ENCODE results near the gene MYH2.

The MYH2 gene

DNA sequence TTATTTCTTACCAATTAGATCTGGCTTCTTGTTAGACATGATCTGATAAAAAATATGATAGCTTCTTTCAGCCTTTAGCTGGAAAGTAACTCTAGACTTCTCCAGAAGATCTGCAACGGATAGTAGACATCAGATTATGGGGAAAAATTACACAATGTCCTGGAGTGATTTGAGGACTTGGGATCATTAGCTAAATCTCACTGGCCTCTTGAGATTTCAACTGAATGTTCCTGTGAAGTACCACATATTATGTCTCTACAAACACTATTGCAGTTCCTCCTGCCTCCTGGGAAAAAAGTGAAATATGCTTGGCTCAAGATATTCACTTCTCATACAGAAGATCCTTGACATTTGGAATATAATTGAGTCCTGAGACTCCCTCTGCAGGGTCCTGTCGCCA is 36.6 kb downstream of the MYH2 start:
- Histone ChIP-seq H3K36me3 (ENCODE audit: low read depth) (no peaks in the 10 kb centered on the region), H3K9me3 (ENCODE audit: severe bottlenecking) (no peaks in the 10 kb centered on the region), H3K4me1 (ENCODE audit: insufficient read depth, poor library complexity, severe bottlenecking) (no peaks in the 10 kb centered on the region), H3K27ac (ENCODE audit: poor library complexity, severe bottlenecking) (no peak overlapping the region), H3K4me3 (ENCODE audit: severe bottlenecking) (no peak overlapping the region), H3K27me3 (ENCODE audit: insufficient read depth, poor library complexity, severe bottlenecking) (peaks cover 20% of the 10 kb centered on the region)
- DNase-seq (ENCODE audit: low spot score) (no peak), ATAC-seq (ENCODE audit: low read depth) (no peak)
- TF ChIP-seq, protein P1, sequence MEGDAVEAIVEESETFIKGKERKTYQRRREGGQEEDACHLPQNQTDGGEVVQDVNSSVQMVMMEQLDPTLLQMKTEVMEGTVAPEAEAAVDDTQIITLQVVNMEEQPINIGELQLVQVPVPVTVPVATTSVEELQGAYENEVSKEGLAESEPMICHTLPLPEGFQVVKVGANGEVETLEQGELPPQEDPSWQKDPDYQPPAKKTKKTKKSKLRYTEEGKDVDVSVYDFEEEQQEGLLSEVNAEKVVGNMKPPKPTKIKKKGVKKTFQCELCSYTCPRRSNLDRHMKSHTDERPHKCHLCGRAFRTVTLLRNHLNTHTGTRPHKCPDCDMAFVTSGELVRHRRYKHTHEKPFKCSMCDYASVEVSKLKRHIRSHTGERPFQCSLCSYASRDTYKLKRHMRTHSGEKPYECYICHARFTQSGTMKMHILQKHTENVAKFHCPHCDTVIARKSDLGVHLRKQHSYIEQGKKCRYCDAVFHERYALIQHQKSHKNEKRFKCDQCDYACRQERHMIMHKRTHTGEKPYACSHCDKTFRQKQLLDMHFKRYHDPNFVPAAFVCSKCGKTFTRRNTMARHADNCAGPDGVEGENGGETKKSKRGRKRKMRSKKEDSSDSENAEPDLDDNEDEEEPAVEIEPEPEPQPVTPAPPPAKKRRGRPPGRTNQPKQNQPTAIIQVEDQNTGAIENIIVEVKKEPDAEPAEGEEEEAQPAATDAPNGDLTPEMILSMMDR (IDR thresholded peaks at IDR 0.05; ENCODE audit: poor library complexity, severe bottlenecking) = no peak

DNA sequence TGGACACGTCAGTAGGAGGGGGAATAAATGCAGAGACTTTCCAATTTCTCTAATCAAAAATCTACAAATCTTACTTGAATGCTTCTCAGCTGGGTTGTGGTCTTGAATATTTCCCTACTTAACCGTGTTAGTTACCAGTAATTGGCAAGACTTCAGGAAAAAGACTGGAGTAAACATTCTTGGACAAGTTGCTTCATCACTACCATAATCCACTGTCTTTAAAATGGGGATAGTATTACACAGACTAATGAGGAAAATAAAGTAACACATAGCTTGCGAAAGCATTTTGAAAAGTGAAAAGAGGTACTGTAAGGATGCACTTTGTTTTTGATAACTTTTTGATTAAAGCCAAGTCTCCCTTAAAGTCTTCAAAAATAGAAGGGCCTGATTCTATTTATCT is 49.5 kb downstream of the MYH2 start:
- no peaks in the 10 kb centered on the region for H3K36me3 ChIP-seq (ENCODE audit: low read depth)
- no peak for ATAC-seq (ENCODE audit: low read depth)
- H3K4me3 ChIP-seq (ENCODE audit: severe bottlenecking) = no peak overlapping the region
- TF ChIP-seq, protein P1 (IDR thresholded peaks at IDR 0.05; ENCODE audit: poor library complexity, severe bottlenecking) = no peak
- H3K9me3 ChIP-seq (ENCODE audit: severe bottlenecking) = no peaks in the 10 kb centered on the region
- no peak for DNase-seq (ENCODE audit: low spot score)
- H3K27me3 ChIP-seq (ENCODE audit: insufficient read depth, poor library complexity, severe bottlenecking) = peaks cover 7% of the 10 kb centered on the region
- no peak overlapping the region for H3K27ac ChIP-seq (ENCODE audit: poor library complexity, severe bottlenecking)
- no peaks in the 10 kb centered on the region for H3K4me1 ChIP-seq (ENCODE audit: insufficient read depth, poor library complexity, severe bottlenecking)

DNA sequence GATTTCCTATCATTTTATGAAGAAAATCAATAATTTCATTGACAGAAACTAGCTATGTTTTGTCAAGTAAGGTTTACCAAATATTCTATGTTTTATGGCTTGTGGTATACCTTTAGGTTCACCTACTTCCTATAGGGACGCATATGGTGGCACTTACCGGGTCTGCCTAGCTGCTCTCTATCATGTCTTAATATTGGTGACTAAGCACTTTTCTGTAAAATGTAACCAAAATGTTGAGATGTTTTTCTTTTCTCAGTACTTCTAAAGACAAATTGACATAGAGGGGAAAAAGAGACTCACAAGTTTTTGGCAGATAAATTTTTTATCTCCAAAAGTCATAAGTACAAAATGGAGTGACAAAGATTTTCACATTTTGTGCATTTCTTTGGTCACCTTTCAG is 57.5 kb downstream of the MYH2 start:
- H3K36me3 ChIP-seq (ENCODE audit: low read depth) = no peaks in the 10 kb centered on the region
- ATAC-seq (ENCODE audit: low read depth) = no peak
- no peaks in the 10 kb centered on the region for H3K27me3 ChIP-seq (ENCODE audit: insufficient read depth, poor library complexity, severe bottlenecking)

DNA sequence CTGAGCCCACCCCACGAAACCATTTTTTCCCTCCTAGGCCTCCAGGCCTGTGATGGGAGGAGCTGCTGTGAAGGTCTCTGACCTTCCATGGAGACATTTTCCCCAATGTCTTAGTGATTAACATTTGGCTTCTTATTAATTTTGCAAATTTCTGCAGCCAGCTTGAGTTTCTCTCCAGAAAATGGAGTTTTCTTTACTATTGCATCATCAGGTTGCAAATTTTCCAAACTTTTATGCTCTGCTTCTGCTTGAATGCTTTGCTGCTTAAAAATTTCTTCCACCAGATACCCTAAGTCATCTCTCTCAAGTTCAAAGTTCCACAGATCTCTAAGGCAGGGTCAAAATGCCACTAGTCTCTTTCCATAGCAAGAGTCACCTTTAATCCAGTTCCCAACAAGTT is 67.2 kb downstream of the MYH2 start:
- H3K4me1 ChIP-seq (ENCODE audit: insufficient read depth, poor library complexity, severe bottlenecking) = no peaks in the 10 kb centered on the region
- H3K27me3 ChIP-seq (ENCODE audit: insufficient read depth, poor library complexity, severe bottlenecking) = no peaks in the 10 kb centered on the region
- H3K36me3 ChIP-seq (ENCODE audit: low read depth) = no peaks in the 10 kb centered on the region
- no peaks in the 10 kb centered on the region for H3K9me3 ChIP-seq (ENCODE audit: severe bottlenecking)
- TF ChIP-seq, protein P1 (IDR thresholded peaks at IDR 0.05; ENCODE audit: poor library complexity, severe bottlenecking) = no peak
- H3K4me3 ChIP-seq (ENCODE audit: severe bottlenecking) = no peak overlapping the region
- DNase-seq (ENCODE audit: low spot score) = no peak
- ATAC-seq (ENCODE audit: low read depth) = no peak
- H3K27ac ChIP-seq (ENCODE audit: poor library complexity, severe bottlenecking) = no peak overlapping the region

More for the DNA sequence above, 57.5 kb downstream of the MYH2 start:
- Histone ChIP-seq H3K9me3 (ENCODE audit: severe bottlenecking) (peaks cover 2% of the 10 kb centered on the region), H3K4me1 (ENCODE audit: insufficient read depth, poor library complexity, severe bottlenecking) (no peaks in the 10 kb centered on the region), H3K4me3 (ENCODE audit: severe bottlenecking) (no peak overlapping the region), H3K27ac (ENCODE audit: poor library complexity, severe bottlenecking) (no peak overlapping the region)
- DNase-seq (ENCODE audit: low spot score) = no peak
- TF ChIP-seq, protein P1 (IDR thresholded peaks at IDR 0.05; ENCODE audit: poor library complexity, severe bottlenecking) = no peak

DNA sequence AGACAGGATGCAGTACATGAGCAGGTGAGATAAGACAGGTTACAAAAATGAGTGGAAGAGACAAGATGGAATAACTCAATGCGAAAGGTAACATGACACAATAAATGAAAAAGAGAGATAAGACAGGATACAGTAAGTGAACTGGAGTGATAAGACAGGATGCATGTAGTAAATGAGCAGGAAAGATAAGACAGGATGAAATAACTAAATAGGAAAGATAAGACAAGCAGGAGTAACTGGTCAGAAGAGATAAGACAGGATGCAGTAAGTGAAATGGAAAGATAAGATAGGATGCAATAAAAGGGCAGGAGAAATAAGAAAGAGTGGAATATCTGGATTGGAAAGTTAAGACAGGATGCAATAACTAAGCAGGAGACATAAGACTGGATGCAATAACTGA is 71.8 kb downstream of the MYH2 start:
- H3K27me3 ChIP-seq (ENCODE audit: insufficient read depth, poor library complexity, severe bottlenecking) = no peaks in the 10 kb centered on the region
- no peaks in the 10 kb centered on the region for H3K9me3 ChIP-seq (ENCODE audit: severe bottlenecking)
- ATAC-seq (ENCODE audit: low read depth) = no peak
- no peaks in the 10 kb centered on the region for H3K36me3 ChIP-seq (ENCODE audit: low read depth)
- no peak overlapping the region for H3K27ac ChIP-seq (ENCODE audit: poor library complexity, severe bottlenecking)
- no peaks in the 10 kb centered on the region for H3K4me1 ChIP-seq (ENCODE audit: insufficient read depth, poor library complexity, severe bottlenecking)
- TF ChIP-seq, protein P1 (IDR thresholded peaks at IDR 0.05; ENCODE audit: poor library complexity, severe bottlenecking) = no peak
- DNase-seq (ENCODE audit: low spot score) = no peak
- H3K4me3 ChIP-seq (ENCODE audit: severe bottlenecking) = no peak overlapping the region

Measured in RWPE2 (cell line).